ENCODE data around the gene RPL26. TPM values are rescaled to one million over a fixed set of nuclear protein-coding genes. Genes with fewer than 3 reads are reported as not detected.

The RPL26 gene
- total RNA-seq, 1 experiment from 2014 or later = 1,369 TPM

DNA sequence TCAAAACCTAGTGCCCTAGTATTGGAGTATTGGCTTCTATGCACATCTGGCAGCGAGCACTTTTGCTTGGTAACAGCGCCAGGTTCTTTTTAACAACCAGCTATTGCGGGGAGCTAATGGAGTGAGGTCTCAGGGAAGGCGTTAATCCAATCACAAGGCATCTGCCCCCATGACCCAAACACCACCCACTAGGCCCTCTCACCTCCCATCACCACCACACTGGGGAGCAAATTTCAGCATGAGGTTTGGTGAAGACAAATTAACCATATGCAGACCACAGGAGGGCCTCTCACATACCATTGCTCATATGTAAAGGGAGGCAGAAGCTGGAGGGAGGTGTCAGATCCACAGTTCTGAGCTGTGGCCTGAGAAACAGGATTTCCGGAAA is 44.2 kb downstream of the RPL26 start:
- no TSS peak for BruUV-seq (replicated peaks)
- ChIA-PET POLR2A (ENCODE audit: unreplicated experiment) (no interaction called here), CTCF (interaction anchor here (0.5 kb wide), 1 partner anchor 264 kb away, joined by 8 read pairs; no protein-coding TSS in a partner anchor)
- ATAC-seq (no peak), DNase-seq (no peak)
- Histone ChIP-seq H3K27me3 (ENCODE audit: low read length) (no peaks in the 10 kb centered on the region), H3K9ac (ENCODE audit: low read length) (no peak overlapping the region), H3K4me2 (ENCODE audit: low read length) (no peak overlapping the region), H3F3A (ENCODE audit: low read length, unreplicated experiment) (no peaks in the 10 kb centered on the region), H3K9me3 (ENCODE audit: low read length) (no peaks in the 10 kb centered on the region), H3K9me2 (replicated peaks; ENCODE audit: low read length) (no peaks in the 10 kb centered on the region), H2AFZ (ENCODE audit: low read length) (no peak overlapping the region), H3K4me1 (ENCODE audit: insufficient read depth, low read length) (no peaks in the 10 kb centered on the region), H4K20me1 (ENCODE audit: low read length) (no peaks in the 10 kb centered on the region), H3K4me3 (ENCODE audit: low read length) (no peak overlapping the region), H3K27ac (ENCODE audit: low read length) (no peak overlapping the region), H3K79me2 (ENCODE audit: low read length) (no peaks in the 10 kb centered on the region), H3K36me3 (ENCODE audit: low read depth, low read length) (no peaks in the 10 kb centered on the region)
- intact Hi-C loops (cut with micrococcal nuclease) = no loop called here
- no peak for TF ChIP-seq EZH2 (IDR thresholded peaks at IDR 0.05; ENCODE audit: low read length, unreplicated experiment)
- TF ChIP-seq EZH2phosphoT487 (IDR thresholded peaks at IDR 0.05; ENCODE audit: borderline replicate concordance, low read length) = no peak
- no peak for TF ChIP-seq CTCF (conservative IDR thresholded peaks at IDR 0.05; ENCODE audit: low read depth, low read length)

- no peak for ATAC-seq
- ChIA-PET CTCF (interaction anchor here (0.5 to 0.7 kb wide), 2 partner anchors 10 to 264 kb away, joined by 3 to 8 read pairs; no protein-coding TSS in a partner anchor), POLR2A (ENCODE audit: unreplicated experiment) (interaction anchor here (0.6 kb wide), 1 partner anchor 165 kb away, joined by 4 read pairs; no protein-coding TSS in a partner anchor)
- Histone ChIP-seq H3K9ac (ENCODE audit: low read length) (no peak overlapping the region), H3K36me3 (ENCODE audit: low read depth, low read length) (no peaks in the 10 kb centered on the region), H3K9me3 (ENCODE audit: low read length) (no peaks in the 10 kb centered on the region), H3F3A (ENCODE audit: low read length, unreplicated experiment) (no peaks in the 10 kb centered on the region), H3K9me2 (replicated peaks; ENCODE audit: low read length) (no peaks in the 10 kb centered on the region), H2AFZ (ENCODE audit: low read length) (no peak overlapping the region), H4K20me1 (ENCODE audit: low read length) (no peaks in the 10 kb centered on the region), H3K4me2 (ENCODE audit: low read length) (no peak overlapping the region), H3K27ac (ENCODE audit: low read length) (no peak overlapping the region), H3K79me2 (ENCODE audit: low read length) (no peaks in the 10 kb centered on the region), H3K4me3 (ENCODE audit: low read length) (no peak overlapping the region), H3K27me3 (ENCODE audit: low read length) (no peaks in the 10 kb centered on the region), H3K4me1 (ENCODE audit: insufficient read depth, low read length) (no peaks in the 10 kb centered on the region)
- DNase-seq = no peak
- intact Hi-C loops (cut with micrococcal nuclease) = no loop called here
- TF ChIP-seq EZH2phosphoT487 (IDR thresholded peaks at IDR 0.05; ENCODE audit: borderline replicate concordance, low read length) (no peak), EZH2 (IDR thresholded peaks at IDR 0.05; ENCODE audit: low read length, unreplicated experiment) (no peak), CTCF (conservative IDR thresholded peaks at IDR 0.05; ENCODE audit: low read depth, low read length) (no peak)
- no TSS peak for BruUV-seq (replicated peaks)
Observed at GRCh38 chr17:8337802-8338752, 44.9 kb downstream of the RPL26 start.

GRCh38 chr17:8333281-8333680 is 49.7 kb downstream of the RPL26 start:
- DNase-seq = no peak
- BruUV-seq (replicated peaks) = no TSS peak
- POLR2A ChIA-PET (ENCODE audit: unreplicated experiment) = no interaction called here
- Histone ChIP-seq H3K9me3 (ENCODE audit: low read length) (no peaks in the 10 kb centered on the region), H3K4me1 (ENCODE audit: insufficient read depth, low read length) (no peaks in the 10 kb centered on the region), H3K27me3 (ENCODE audit: low read length) (no peaks in the 10 kb centered on the region), H3K36me3 (ENCODE audit: low read depth, low read length) (no peaks in the 10 kb centered on the region), H3K79me2 (ENCODE audit: low read length) (no peaks in the 10 kb centered on the region), H3F3A (ENCODE audit: low read length, unreplicated experiment) (no peaks in the 10 kb centered on the region), H3K27ac (ENCODE audit: low read length) (no peak overlapping the region), H4K20me1 (ENCODE audit: low read length) (no peaks in the 10 kb centered on the region), H3K9me2 (replicated peaks; ENCODE audit: low read length) (no peaks in the 10 kb centered on the region), H3K4me3 (ENCODE audit: low read length) (no peak overlapping the region), H3K9ac (ENCODE audit: low read length) (no peak overlapping the region), H2AFZ (ENCODE audit: low read length) (no peak overlapping the region), H3K4me2 (ENCODE audit: low read length) (no peak overlapping the region)
- intact Hi-C loops (cut with micrococcal nuclease) = no loop called here
- CTCF ChIA-PET = no interaction called here
- ATAC-seq = no peak
- TF ChIP-seq EZH2 (IDR thresholded peaks at IDR 0.05; ENCODE audit: low read length, unreplicated experiment) (no peak), EZH2phosphoT487 (IDR thresholded peaks at IDR 0.05; ENCODE audit: borderline replicate concordance, low read length) (no peak), CTCF (conservative IDR thresholded peaks at IDR 0.05; ENCODE audit: low read depth, low read length) (no peak)

Data from PC-3 (cell line).